Liver (tissue), 3 donors: ENCODE measurements around the gene AK5.

Experiments used
- FOXA1 ChIP-seq: IDR thresholded peaks from 2 replicates; pipeline ENCODE4 v1.6.1; 2016; ENCODE audit warnings: antibody characterized with exemption
- GABPA ChIP-seq, 2 donors: IDR thresholded peaks in 1 of 2; conservative IDR thresholded peaks in 1 of 2; 2 replicates each; pipeline ENCODE4 v1.6.1; 2016; ENCODE audit warnings: antibody characterized with exemption in 2 of 2, mild to moderate bottlenecking in 1 of 2, moderate library complexity in 1 of 2
- HNF4A ChIP-seq, 2 donors: conservative IDR thresholded peaks; 2 replicates each; pipeline ENCODE4 v1.6.1; 2016; ENCODE audit warnings: antibody characterized with exemption in 2 of 2, mild to moderate bottlenecking in 2 of 2
- RXRA ChIP-seq, 2 donors: IDR thresholded peaks; 2 replicates each; pipeline ENCODE4 v1.6.1; 2017 to 2018; ENCODE audit warnings: antibody characterized with exemption in 2 of 2, mild to moderate bottlenecking in 1 of 2
- TAF1 ChIP-seq: conservative IDR thresholded peaks from 2 replicates; pipeline ENCODE4 v1.6.1; 2016; ENCODE audit warnings: antibody characterized with exemption, mild to moderate bottlenecking
- YY1 ChIP-seq: IDR thresholded peaks from 2 replicates; pipeline ENCODE4 v1.6.1; 2016; ENCODE audit warnings: antibody characterized with exemption, mild to moderate bottlenecking
- TF ChIP-seq, protein P1 (sequence below): fragments of 150-350 bp; IDR thresholded peaks from 2 replicates; pipeline ENCODE4 v1.5.1; 2017; ENCODE audit warnings: improper control_type of control experiment, low read depth, low read length; ENCODE audit not compliant: missing input control
- TF ChIP-seq, protein P2 (sequence below): IDR thresholded peaks from 2 replicates; pipeline ENCODE4 v1.6.1; 2016; ENCODE audit warnings: antibody characterized with exemption, mild to moderate bottlenecking
- TF ChIP-seq, protein P3 (sequence below): IDR thresholded peaks from 2 replicates; pipeline ENCODE4 v1.6.1; 2016; ENCODE audit warnings: antibody characterized with exemption
- TF ChIP-seq, protein P4 (sequence below): IDR thresholded peaks from 2 replicates; pipeline ENCODE4 v1.6.1; 2016; ENCODE audit warnings: antibody characterized with exemption
- donor health status: healthy.
- donor health status: healthy.

DNA sequence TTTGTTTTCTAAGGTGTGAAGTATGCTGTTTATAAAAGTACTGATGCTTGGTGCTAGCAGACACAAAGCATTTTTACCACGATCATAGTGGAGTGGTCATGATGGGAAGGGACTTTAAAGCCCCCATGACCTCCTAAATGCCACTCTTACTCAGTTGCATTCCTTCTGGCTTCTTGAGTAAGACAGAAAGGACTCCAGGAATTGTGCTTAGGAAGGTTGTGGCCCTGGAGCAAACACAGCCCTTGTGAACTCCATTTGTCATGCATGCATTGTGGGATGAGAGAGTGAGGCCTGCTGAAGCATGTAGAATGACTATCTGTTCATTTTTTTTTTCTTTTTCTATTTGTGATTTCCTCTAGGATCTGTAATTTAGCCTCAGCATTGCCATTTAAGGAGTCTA, 34.2 kb downstream of the AK5 start:
- TF ChIP-seq, protein P1, sequence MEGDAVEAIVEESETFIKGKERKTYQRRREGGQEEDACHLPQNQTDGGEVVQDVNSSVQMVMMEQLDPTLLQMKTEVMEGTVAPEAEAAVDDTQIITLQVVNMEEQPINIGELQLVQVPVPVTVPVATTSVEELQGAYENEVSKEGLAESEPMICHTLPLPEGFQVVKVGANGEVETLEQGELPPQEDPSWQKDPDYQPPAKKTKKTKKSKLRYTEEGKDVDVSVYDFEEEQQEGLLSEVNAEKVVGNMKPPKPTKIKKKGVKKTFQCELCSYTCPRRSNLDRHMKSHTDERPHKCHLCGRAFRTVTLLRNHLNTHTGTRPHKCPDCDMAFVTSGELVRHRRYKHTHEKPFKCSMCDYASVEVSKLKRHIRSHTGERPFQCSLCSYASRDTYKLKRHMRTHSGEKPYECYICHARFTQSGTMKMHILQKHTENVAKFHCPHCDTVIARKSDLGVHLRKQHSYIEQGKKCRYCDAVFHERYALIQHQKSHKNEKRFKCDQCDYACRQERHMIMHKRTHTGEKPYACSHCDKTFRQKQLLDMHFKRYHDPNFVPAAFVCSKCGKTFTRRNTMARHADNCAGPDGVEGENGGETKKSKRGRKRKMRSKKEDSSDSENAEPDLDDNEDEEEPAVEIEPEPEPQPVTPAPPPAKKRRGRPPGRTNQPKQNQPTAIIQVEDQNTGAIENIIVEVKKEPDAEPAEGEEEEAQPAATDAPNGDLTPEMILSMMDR = no peak
- TF ChIP-seq HNF4A (conservative IDR thresholded peaks at IDR 0.05) (no peak), RXRA (IDR thresholded peaks at IDR 0.05) (no peak), YY1 (no peak), TAF1 (no peak), GABPA (IDR thresholded peaks at IDR 0.05 in 1 of 2, conservative IDR thresholded peaks at IDR 0.05 in 1 of 2) (no peak), FOXA1 (no peak)
- TF ChIP-seq, protein P2, sequence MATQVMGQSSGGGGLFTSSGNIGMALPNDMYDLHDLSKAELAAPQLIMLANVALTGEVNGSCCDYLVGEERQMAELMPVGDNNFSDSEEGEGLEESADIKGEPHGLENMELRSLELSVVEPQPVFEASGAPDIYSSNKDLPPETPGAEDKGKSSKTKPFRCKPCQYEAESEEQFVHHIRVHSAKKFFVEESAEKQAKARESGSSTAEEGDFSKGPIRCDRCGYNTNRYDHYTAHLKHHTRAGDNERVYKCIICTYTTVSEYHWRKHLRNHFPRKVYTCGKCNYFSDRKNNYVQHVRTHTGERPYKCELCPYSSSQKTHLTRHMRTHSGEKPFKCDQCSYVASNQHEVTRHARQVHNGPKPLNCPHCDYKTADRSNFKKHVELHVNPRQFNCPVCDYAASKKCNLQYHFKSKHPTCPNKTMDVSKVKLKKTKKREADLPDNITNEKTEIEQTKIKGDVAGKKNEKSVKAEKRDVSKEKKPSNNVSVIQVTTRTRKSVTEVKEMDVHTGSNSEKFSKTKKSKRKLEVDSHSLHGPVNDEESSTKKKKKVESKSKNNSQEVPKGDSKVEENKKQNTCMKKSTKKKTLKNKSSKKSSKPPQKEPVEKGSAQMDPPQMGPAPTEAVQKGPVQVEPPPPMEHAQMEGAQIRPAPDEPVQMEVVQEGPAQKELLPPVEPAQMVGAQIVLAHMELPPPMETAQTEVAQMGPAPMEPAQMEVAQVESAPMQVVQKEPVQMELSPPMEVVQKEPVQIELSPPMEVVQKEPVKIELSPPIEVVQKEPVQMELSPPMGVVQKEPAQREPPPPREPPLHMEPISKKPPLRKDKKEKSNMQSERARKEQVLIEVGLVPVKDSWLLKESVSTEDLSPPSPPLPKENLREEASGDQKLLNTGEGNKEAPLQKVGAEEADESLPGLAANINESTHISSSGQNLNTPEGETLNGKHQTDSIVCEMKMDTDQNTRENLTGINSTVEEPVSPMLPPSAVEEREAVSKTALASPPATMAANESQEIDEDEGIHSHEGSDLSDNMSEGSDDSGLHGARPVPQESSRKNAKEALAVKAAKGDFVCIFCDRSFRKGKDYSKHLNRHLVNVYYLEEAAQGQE = no peak
- TF ChIP-seq, protein P3, sequence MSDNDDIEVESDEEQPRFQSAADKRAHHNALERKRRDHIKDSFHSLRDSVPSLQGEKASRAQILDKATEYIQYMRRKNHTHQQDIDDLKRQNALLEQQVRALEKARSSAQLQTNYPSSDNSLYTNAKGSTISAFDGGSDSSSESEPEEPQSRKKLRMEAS = no peak
- TF ChIP-seq, protein P4, sequence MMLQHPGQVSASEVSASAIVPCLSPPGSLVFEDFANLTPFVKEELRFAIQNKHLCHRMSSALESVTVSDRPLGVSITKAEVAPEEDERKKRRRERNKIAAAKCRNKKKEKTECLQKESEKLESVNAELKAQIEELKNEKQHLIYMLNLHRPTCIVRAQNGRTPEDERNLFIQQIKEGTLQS = no peak
